A172 (cell line): ENCODE data around the gene EIF1AY. TPM values are rescaled to one million over a fixed set of nuclear protein-coding genes. Genes with fewer than 3 reads are reported as not detected.
"Not testable (repeated sequence)": the region's sequence is repeated elsewhere in the genome, so short reads cannot be mapped to it uniquely, and the experiment has no call there.

ENCODE experiments used
- DNase-seq: peaks from one replicate; pipeline ENCODE4 v3.0.0-alpha.2; 2015; ENCODE audit warnings: low spot score
- total RNA-seq: library from RNA; depleted of rRNA; stranded (reverse); fragments of >200 nt; shearing (Covaris generic); gene quantifications from 2 replicates; pipeline ENCODE4 v1.2.3, GENCODE V29; 2014; rRNA removed

Gene EIF1AY, protein sequence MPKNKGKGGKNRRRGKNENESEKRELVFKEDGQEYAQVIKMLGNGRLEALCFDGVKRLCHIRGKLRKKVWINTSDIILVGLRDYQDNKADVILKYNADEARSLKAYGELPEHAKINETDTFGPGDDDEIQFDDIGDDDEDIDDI
- 64.4 and 68.8 TPM in 2 replicates for total RNA-seq

DNA sequence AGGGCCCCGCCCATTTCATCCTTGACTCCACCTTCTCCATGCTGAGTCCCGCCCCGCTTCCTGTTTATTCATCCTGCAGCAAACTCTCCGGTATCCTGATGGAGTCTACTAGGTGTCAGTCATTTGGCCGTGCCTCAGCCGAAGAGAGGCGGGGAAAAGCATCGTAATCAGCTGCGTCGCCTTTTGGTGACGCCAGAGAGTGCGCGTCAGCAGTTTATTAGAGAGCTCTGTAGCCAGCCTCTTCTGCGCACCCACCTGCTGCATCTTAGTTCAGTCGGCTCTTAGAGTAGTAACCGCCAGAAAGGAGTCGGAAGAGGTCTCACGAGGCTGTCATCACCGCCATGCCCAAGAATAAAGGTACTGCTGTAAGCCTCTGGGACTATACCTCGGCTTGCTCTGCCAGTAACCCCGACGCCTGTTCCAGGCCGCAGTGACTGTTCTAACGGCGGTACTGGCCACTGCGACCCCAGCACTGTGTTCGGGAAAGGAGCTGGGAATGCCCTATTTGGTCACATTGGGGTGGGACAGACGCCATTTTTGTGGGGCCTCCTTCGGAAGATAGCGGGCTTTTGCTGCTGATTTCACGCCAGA is at the start of gene EIF1AY:
Gene EIF1AY, plus strand, starts transcription at position 246 of the 591 bp plus-strand sequence. Its CDS starts 96 bp downstream, at position 342.
- peak; percentile 95 for DNase-seq

DNA sequence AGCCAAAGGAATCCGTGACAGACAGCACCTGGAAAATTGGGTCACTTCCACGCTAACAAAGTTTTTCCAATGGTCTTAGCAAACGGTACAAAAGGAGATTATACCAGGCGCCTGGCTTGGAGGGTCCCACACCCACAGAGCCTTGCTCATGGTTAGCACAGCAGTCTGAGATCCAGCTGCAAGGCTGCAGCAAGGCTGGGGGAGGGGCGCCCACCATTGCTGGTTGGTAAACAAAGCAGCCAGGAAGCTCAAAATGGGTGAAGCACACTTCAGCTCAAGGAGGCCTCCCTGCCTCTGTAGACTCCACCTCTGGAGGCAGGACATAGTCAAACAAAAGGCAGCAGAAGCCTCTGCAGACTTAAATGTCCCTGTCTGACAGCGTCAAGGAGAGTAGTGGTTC is 47.1 kb upstream of the EIF1AY start:
- DNase-seq = no peak

DNA sequence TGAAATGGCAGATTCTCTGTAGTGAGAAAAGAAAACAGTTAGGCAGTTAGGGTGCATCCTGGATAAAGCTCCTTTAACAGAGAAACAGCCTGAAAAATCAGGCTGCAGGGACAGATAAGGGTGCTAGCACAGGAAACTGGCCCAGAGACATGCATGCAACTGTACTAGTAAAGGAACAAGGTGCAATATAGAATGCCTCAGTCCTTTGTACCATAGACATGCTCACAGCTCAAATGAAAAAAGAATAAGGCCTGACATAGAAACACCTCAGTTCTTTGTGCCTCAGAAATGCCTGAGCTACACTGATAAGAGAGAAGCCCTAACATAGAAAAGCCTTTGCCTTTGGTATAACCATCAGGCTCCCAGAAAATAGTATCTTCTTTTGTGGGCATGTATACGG is 37.4 kb upstream of the EIF1AY start:
- DNase-seq = no peak

DNA sequence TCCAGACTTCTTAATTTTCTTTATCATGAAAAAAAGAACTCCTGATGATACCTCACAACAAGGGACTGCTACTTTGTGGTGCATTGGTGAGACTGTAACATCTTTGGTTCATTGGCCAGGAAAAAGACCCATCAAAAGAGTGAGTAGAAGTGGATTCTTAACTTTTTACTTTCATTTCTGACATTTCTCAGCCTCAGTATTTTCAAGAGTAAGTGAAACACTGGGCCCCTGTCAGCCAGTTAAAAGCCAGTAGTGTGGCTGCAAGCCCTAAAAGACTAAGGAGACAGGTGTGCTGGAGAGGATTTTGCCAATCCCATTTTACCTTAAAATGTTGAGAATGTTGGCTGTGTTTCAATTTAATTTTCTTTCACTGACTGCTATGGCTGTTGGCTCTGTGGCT is 36.6 kb upstream of the EIF1AY start:
- no peak for DNase-seq

DNA sequence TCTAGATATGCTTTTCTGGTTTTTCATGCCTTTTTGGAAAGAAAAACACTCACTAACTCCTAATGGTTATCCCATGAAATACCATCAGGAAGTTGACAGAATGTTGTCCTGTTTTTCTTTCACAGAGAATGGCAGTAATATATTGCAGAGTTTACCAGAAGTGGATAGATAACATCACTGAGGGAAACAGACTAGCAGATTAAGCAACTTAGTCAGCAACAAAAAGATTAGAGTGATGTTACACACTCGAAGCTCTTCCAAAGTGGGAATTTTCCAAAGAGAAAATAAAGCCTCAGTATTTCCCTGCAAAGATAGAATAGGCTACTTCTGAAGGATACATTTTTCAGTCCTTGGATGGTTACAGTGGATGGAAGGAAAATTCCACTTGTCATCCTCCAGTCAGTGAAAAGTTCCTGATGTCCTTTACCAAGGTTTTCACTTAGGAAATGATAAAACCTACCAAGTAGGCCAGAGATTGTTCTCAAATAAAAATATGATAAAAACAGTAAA is 31.1 kb upstream of the EIF1AY start:
- DNase-seq = no peak

DNA sequence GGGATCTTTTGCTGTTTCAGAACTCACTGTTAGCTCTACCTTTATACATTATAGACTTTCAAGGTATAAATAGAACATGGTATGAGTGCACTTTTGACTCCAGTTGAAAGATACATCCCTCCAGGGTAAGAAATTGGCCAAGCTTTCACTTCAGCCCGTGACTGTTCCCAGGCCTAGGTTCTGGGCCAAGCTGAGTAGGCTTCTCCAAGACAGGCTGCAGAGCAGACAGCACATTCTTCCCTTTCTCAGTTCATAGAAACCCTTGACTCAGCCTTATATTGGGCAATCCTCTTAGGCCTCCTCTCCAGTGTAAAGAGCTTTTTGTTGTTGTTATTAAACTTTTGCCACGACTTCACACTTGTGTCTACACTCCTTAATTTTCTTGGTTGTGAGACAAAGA is 29.5 kb upstream of the EIF1AY start:
- no peak for DNase-seq

DNA sequence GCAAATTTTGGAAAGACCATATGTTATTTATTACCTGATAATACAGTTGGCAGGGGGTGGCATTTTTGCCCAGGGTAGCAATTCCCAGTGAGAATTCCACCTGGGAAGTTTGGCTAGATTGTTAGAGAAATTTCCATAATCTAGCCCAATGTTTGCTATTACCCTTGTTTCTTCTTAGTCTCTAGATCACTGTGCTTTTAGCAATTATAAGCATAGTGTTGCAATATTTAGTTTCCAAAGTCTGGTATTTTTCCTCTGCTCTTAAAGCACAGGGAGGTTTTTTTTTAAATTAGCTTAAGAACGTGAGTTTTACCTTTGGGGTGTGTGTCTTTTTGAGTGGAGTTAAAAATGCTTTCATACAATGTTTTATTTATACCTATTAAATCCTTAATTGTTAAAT is 26.3 kb upstream of the EIF1AY start:
- no peak for DNase-seq

DNA sequence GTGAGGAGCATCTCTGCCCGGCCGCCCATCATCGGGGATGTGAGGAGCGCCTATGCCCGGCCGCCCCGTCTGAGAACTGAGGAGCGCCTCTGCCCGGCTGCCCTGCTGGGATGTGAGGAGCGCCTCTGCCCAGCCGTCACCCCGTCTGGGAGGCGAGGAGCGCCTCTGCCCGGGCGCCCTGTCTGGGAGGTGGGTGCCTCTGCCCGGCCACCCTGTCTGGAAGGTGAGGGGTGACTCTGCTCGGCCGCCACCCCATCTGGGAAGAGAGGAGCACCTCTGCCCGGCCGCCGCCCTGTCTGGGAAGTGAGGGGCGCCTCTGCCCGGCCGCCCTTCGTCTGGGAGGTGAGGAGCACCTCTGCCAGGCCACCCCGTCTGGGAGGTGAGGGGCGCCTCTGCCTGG is 23.7 kb upstream of the EIF1AY start:
- DNase-seq = no peak

DNA sequence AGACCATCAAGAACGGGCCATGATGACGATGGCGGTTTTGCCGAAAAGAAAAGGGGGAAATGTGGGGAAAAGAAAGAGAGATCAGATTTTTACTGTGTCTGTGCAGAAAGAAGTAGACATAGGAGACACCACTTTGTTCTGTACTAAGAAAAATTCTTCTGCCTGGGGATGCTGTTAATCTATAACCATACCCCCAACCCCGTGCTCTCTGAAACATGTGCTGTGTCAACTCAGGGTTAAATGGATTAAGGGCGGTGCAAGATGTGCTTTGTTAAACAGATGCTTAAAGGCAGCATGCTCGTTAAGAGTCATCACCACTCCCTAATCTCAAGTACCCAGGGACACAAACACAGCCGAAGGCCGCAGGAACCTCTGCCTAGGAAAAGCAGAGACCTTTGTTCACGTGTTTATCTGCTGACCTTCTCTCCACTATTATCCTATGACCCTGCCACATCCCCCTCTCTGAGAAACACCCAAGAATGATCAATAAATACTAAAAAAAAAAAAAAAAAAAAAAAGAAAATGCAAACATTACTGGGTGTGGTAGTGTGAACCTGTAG is 22.7 kb upstream of the EIF1AY start:
- not testable (repeated sequence) for DNase-seq

DNA sequence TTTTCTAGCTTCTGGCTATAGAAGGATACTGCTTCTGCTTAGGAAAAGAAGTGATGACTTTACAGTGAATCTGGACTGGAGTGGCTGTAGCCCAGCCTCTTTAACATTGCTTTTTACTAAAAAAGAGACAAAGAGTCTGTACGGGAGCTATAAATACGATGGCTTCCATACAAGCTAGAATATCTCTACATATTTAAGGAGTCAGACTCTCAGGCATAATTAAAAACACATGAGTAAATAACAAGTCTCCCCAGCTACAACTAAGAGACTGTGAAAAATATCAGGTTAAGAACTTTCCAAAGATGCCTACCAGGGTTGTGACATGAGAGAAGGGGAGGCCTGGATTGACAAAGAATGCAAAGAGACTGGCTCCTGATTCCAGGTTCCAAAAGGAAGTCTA is 19.8 kb upstream of the EIF1AY start:
- DNase-seq = no peak

DNA sequence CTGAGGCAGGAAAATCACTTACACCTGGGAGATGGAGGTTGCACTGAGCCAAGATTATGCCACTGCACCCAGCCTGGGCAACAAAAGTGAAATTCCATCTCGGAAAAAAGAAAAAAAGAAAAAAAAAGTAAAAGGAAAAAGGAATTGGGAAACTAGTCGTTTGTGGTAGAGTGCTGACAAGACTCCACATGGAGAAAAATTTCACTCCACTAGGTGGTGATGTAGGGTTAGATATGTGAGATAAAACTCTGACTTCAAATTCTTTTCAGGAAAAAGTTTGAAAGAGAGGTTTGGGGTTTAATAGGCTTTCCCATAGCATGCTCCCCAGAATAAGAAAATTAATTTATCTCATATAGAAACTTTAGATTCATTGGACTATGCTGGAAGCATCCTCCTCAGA is 16.9 kb upstream of the EIF1AY start:
- no peak for DNase-seq

DNA sequence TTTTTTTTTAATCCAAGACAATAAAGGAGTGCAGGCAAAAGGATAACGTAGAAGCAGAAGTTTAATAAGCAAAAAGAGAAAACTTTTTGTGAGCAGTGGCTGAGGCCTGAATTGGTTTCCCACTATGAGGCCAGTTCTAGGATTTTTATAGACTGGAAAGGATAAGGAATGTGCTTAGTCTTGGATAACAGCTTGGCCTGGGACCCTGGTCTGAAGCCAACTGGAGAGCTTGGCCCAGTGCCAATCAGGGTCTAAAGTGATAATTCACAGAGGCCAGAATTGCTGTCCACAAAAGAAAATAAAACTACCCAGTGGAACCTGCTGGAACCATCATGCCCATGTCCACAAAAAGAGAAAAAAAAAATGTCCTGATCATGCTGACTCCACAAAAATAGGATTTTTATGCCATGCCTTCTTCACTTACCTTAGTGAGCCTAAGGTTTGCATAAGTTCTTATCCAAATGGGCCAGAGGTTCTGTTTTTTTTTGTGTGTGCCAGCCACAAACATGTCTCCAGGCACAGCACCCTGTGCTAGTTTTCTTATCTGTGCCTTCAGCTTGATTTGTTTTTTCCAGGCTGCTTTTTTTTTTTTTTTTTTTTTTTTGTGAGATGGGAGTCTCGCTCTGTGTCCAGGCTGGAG is 15.6 kb upstream of the EIF1AY start:
- DNase-seq = no peak

DNA sequence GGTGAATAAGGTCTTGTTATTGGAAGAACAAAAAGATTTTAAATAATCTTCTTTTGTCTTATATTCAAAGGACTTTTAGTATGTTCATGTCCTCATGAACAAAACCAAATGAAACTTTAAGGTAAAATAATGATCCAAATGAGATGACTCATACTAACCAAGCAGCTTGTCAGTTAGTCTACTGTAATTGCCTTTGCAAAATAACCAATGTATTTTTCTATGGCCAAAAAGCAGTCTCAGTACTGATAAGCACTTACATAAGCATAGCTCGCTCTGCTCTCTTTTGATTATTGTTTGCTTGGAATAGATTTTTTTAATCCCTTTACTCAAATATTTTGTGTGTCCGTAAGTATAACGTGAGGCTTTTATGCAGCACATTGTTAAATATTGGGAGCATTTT is 4.3 kb upstream of the EIF1AY start:
- DNase-seq = no peak

DNA sequence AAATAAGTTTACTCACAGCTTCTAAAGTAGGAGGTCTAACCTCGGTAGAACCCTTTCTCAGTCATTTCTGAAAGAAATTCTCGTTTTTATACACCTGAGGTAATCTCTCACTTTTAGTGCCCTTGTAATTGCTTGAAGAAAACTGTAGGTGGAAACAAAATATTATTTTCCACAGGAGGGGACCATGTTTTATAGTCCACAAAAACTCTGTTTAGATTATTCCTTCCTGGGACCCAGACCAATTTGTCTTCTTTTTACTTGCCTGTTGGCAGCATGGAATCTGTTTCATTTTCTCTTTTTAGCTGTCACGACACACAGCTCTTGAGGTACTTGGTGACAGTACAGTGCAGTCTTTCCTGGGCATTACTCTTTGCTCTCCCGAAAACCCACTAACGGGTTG is 930 bp downstream of the EIF1AY start:
- no peak for DNase-seq

DNA sequence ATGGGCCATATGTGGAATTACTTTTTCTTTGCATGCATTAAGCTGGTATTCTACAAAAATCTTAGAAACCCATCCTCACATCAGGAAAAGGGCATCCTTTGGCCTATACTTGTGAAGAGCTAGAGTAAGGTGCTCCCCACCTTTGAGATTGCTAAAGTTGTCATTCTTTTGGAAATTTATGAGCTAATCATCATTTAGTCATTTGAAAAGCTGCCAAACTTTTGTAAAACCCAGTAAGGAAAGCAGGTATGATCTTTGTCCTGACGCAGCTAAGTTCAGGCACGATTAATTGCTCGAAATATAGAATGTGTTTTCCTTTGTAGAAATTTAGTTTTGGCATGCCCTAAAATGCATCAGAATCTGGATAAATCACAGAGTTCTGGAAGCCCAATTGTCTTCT is 2.6 kb downstream of the EIF1AY start:
- DNase-seq = no peak

DNA sequence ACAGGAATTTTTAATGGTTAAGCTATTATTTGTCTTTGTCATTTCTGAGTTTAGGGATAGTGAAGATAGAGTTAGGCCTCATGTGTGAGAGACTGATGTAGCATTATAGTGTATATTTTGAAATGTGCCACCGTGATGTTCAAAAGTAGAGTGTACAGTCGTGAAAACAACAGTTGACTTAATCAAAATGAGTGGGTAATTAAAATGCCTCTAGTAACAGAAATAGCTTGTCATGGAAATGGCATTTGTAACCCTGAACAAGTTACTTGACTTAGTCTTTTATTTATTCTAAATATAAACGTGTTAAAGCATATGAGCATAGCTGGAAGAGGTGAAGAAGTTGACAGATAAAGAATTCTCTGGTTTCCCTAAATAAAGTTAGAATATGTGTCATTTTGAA is 6.1 kb downstream of the EIF1AY start:
- no peak for DNase-seq

DNA sequence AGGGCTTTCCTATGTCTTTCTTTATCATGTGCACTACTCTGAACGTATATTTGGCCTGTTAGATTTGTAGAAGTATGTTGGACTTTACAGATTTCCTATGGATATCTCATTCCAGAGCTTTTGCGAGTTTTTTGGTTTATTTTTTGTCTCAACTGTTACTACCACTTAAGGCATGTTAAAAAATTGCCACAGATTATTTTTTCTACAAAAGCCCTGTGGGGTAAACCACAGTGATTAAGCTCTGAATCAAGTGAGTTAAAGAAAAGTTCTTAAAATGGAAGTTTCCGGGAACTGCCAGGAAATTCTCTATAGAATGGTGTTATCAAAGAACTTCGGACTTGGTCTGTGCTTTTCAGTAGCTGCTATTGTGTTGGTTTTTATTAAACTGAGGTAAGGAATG is 10.6 kb downstream of the EIF1AY start:
- no peak for DNase-seq

Other genes with a start within 250 kb of the EIF1AY start
- not detected in 2 replicates for gene RPS4Y2, start 180.3 kb downstream of the EIF1AY start, total RNA-seq